Activated naive CD4-positive, alpha-beta T cell treated with anti-CD3 and anti-CD28 coated beads, Interleukin-2, amount 10 ng/mL, durations not matched to agents 7 days and 5 days (primary cell): ENCODE results near the gene SORCS2.

ENCODE experiments used
- CTCF ChIA-PET: fragments of 350-600 bp; sonication (Branson Sonifier 250); formaldehyde crosslinking; loops from one replicate; lab custom pipeline; 2021; ENCODE audit warnings: antibody characterized with exemption; lab: Charles Lee
- DNase-seq: peaks from one replicate; pipeline ENCODE4 v3.0.0-alpha.2; 2020
- H3K27ac Mint-ChIP-seq: one replicate; pipeline ENCODE4 v1.8.0; 2021; ENCODE audit warnings: mild to moderate bottlenecking, moderate library complexity, mixed read lengths
- H3K27me3 Mint-ChIP-seq: one replicate; pipeline ENCODE4 v1.8.0; 2021; ENCODE audit warnings: mild to moderate bottlenecking, mixed read lengths
- H3K36me3 Mint-ChIP-seq: one replicate; pipeline ENCODE4 v1.8.0; 2021; ENCODE audit warnings: mixed read lengths
- H3K4me1 Mint-ChIP-seq: one replicate; pipeline ENCODE4 v1.8.0; 2021; ENCODE audit warnings: mixed read lengths
- H3K4me3 Mint-ChIP-seq: one replicate; pipeline ENCODE4 v1.8.0; 2021; ENCODE audit warnings: mild to moderate bottlenecking, moderate library complexity, mixed read lengths
- H3K9me3 Mint-ChIP-seq: one replicate; pipeline ENCODE4 v1.8.0; 2021; ENCODE audit warnings: mixed read lengths

The SORCS2 gene

DNA sequence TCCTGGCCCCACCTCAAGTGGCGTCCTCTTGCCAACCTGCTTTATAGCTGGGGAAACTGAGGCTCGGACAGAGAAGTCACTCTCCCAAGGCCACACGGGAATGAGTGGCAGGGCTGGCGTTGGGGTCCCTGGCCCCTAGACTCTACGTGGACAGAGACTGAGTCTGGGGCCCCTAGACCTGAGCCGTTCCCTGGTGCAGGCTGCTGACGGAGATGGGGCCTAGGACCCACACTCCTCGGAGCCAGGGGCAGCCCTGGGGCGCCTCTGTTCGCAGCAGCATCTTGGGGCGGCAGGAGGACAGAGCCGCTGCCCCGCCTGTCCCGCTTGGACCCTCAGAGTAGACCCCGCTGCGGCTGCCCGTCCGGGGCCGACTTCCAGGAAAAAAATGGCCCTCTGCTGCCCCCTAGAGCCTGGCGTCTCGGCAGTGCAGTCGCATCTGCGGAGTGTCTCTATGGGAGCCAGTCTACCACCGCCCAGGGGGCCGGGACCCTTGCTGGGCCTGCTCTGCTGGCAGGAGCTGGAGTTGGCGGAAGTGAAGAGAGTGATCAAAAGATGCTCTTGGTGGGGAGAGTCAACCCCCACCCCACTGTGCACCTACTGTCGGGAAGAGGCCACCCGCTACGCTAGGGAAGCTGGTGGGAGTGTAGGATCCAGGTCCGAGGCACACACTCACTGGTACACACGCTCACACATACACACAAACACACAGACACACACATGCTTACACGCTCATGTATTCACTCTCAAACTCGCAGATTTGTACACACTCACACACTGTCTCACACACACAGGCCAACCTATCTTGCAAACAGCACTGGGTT is 527.2 kb downstream of the SORCS2 start:
- DNase-seq = peak; percentile 78
- CTCF ChIA-PET = interaction anchor here (0.6 to 2.4 kb wide), 13 partner anchors 10 to 562 kb away, joined by 3 to 9 read pairs (median 4); partner anchors contain the start of gene SORCS2
- H3K4me1 Mint-ChIP-seq = no peaks in the 10 kb centered on the region
- H3K4me3 Mint-ChIP-seq = no peak overlapping the region
- H3K27ac Mint-ChIP-seq = no peak overlapping the region
- peaks cover 8% of the 10 kb centered on the region for H3K9me3 Mint-ChIP-seq
- no peaks in the 10 kb centered on the region for H3K36me3 Mint-ChIP-seq
- peaks cover 17% of the 10 kb centered on the region for H3K27me3 Mint-ChIP-seq

GRCh38 chr4:7721984-7722551 is 529.7 kb downstream of the SORCS2 start:
- no peak for DNase-seq
- Mint-ChIP-seq H3K9me3 (peaks cover 9% of the 10 kb centered on the region), H3K27ac (no peak overlapping the region), H3K27me3 (peaks cover 17% of the 10 kb centered on the region), H3K4me3 (no peak overlapping the region), H3K4me1 (no peaks in the 10 kb centered on the region), H3K36me3 (no peaks in the 10 kb centered on the region)
- CTCF ChIA-PET = interaction anchor here (0.9 to 1.0 kb wide), 2 partner anchors 80 to 264 kb away, joined by 3 read pairs; no protein-coding TSS in a partner anchor

DNA sequence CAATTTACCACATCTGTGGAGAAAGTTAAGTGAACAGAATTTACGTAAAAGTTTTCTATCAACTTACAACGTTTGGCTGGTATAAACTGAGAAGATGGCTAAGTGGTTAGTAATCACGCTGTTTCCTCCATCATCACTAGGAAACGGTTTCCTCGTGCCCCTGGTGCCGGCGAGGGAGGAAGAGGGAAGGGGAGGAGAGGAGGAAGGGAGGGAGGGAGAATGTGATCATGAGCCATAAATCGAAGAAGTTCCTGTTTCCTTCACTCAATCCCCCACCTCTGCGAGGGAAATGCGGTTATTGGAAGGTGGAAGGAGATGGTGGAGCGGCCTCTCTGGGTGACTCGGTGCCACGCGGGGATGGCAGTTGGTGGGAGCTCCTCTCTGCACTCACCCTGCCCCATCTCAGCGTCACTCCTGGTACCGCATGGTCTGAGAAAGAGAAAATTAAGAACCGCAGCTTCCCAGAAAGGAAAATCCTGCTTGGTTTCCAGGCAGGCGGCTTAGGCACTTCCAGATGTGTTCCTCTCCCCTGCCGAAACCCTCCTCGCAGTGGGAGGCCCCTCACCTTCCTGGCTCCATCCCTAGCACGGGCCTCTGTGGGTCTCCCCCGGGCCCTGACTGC is 530.5 kb downstream of the SORCS2 start:
- no peak overlapping the region for H3K27ac Mint-ChIP-seq
- H3K9me3 Mint-ChIP-seq = peaks cover 9% of the 10 kb centered on the region
- no peak for DNase-seq
- no peaks in the 10 kb centered on the region for H3K4me1 Mint-ChIP-seq
- H3K27me3 Mint-ChIP-seq = peaks cover 17% of the 10 kb centered on the region
- no peak overlapping the region for H3K4me3 Mint-ChIP-seq
- CTCF ChIA-PET = interaction anchor here (0.9 kb wide), 1 partner anchor 263 kb away, joined by 3 read pairs; no protein-coding TSS in a partner anchor
- no peaks in the 10 kb centered on the region for H3K36me3 Mint-ChIP-seq

GRCh38 chr4:7723625-7724024 is 531.3 kb downstream of the SORCS2 start:
- CTCF ChIA-PET = no interaction called here
- no peaks in the 10 kb centered on the region for H3K4me1 Mint-ChIP-seq
- no peak for DNase-seq
- H3K27me3 Mint-ChIP-seq = peaks cover 13% of the 10 kb centered on the region
- H3K9me3 Mint-ChIP-seq = peaks cover 9% of the 10 kb centered on the region
- H3K4me3 Mint-ChIP-seq = no peak overlapping the region
- H3K27ac Mint-ChIP-seq = no peak overlapping the region
- H3K36me3 Mint-ChIP-seq = no peaks in the 10 kb centered on the region

- CTCF ChIA-PET = interaction anchor here (0.6 kb wide), 1 partner anchor 547 kb away, joined by 4 read pairs; no protein-coding TSS in a partner anchor
- peaks cover 9% of the 10 kb centered on the region for H3K9me3 Mint-ChIP-seq
Measured at GRCh38 chr4:7725951-7726350, 533.6 kb downstream of the SORCS2 start.

DNA sequence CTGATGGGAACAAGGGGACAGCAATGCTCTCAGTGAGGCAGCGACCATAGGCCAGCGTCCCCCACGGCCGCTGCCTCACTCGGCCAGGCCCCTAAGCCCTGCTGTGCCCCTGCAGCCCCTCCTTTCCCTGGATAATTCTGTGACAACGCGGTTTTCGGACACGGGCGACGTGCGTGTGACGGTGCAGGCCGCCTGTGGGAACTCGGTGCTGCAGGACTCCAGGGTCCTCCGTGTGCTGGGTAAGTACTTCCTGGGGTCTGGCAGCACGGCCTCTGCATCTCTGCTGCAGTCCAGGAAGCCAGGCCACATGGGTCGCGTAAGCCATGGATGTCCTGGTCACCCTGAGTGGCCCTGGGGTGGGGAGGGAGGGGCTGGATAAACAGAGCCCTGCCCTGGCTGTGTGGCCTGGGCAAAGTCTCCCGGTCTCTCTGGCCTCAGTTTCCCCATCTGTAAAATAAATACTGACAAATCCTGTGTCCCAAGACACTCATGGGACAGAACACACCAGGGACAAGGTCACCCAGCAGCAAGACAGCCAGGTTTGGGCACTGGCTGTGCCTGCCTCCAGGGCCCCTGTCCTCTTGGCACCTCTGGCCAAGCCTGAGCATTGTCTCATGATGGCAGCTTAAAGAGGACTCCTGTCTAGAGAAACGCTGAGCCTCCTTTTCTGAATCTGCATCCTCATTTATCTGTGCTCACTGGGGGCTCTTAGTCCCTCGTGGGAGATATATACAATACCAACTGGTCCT is 534.5 kb downstream of the SORCS2 start:
- Mint-ChIP-seq H3K36me3 (no peaks in the 10 kb centered on the region), H3K27ac (no peak overlapping the region), H3K4me3 (no peak overlapping the region), H3K9me3 (peaks cover 9% of the 10 kb centered on the region), H3K27me3 (peaks cover 7% of the 10 kb centered on the region), H3K4me1 (no peaks in the 10 kb centered on the region)
- DNase-seq = no peak
- CTCF ChIA-PET = interaction anchor here (0.6 kb wide), 1 partner anchor 548 kb away, joined by 4 read pairs; no protein-coding TSS in a partner anchor

More at GRCh38 chr4:7725951-7726350, 533.6 kb downstream of the SORCS2 start:
- Mint-ChIP-seq H3K27ac (no peak overlapping the region), H3K4me1 (no peaks in the 10 kb centered on the region), H3K27me3 (peaks cover 7% of the 10 kb centered on the region), H3K36me3 (no peaks in the 10 kb centered on the region), H3K4me3 (no peak overlapping the region)
- DNase-seq = no peak

DNA sequence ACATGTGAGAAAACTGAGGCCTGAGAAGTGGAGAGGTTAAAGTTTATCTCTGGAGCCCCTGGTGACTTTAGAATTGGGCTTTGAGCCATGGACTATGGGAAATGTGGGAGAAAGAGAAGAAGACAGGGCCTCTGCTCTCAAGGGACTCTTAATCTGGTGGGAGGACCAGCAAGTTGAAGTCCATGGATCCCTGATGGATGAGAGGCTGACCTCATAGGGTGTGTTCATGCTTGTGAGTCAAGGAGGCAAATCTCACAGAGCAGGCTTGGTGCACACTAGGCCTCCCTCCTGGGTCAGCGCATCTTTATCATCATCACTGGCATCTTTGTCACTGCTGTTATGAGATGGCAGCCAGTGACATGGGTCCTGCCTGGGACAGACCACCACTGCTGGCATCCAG is 535.4 kb downstream of the SORCS2 start:
- H3K9me3 Mint-ChIP-seq = peaks cover 9% of the 10 kb centered on the region
- CTCF ChIA-PET = no interaction called here
- H3K36me3 Mint-ChIP-seq = no peaks in the 10 kb centered on the region

GRCh38 chr4:7731437-7731836 is 539.1 kb downstream of the SORCS2 start:
- H3K27me3 Mint-ChIP-seq = peaks cover 23% of the 10 kb centered on the region
- H3K36me3 Mint-ChIP-seq = no peaks in the 10 kb centered on the region
- H3K27ac Mint-ChIP-seq = no peak overlapping the region
- no peak overlapping the region for H3K4me3 Mint-ChIP-seq
- CTCF ChIA-PET = interaction anchor here (2.8 kb wide), 1 partner anchor 12 kb away, joined by 9 read pairs; no protein-coding TSS in a partner anchor
- no peaks in the 10 kb centered on the region for H3K4me1 Mint-ChIP-seq
- no peak for DNase-seq
- no peaks in the 10 kb centered on the region for H3K9me3 Mint-ChIP-seq

More for the DNA sequence above, 535.4 kb downstream of the SORCS2 start:
- no peak overlapping the region for H3K4me3 Mint-ChIP-seq
- H3K27ac Mint-ChIP-seq = no peak overlapping the region
- no peaks in the 10 kb centered on the region for H3K4me1 Mint-ChIP-seq
- peaks cover 10% of the 10 kb centered on the region for H3K27me3 Mint-ChIP-seq
- no peak for DNase-seq

DNA sequence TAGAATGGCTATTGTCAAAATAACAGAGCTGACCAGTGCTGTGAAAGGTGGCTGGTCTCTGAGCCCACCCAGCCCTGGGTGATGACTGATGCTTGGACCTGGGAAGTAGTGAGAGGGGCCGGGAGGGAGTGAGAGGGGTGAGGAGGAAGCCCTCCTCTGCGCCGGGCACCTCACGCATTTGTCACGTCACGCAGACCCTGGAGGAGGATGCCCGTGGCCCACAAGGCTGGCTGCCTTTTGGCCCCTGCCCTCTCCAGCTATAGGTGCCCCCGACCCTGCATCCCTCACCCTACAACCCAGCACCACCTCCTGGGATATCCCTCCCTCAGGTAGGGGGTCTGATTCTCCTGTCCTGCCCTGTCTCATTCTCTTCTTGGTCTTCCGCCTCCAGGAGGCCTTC is 539.9 kb downstream of the SORCS2 start:
- Mint-ChIP-seq H3K36me3 (no peaks in the 10 kb centered on the region), H3K27me3 (peaks cover 23% of the 10 kb centered on the region), H3K9me3 (no peaks in the 10 kb centered on the region), H3K4me3 (no peak overlapping the region), H3K27ac (no peak overlapping the region), H3K4me1 (no peaks in the 10 kb centered on the region)
- no peak for DNase-seq
- CTCF ChIA-PET = interaction anchor here (2.8 kb wide), 1 partner anchor 12 kb away, joined by 9 read pairs; no protein-coding TSS in a partner anchor

DNA sequence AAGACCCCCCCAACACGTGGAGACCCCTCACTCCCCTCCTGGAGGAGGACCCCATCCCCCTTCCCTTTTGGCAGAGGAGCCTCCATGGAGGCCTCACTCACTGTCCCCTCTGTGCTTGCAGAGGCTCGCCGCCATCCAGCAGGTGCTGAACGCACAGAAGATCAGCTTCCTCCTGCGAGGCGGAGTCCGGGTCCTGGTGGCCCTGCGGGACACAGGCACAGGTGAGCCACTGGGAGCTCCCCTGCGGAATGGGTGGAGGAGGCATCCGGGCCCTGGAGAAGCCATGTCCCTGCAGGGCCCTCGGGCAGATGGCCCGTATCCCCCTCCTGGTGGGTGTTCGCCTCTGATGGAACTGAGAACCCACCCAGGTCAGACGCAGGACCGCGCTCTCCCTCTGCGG is 540.9 kb downstream of the SORCS2 start:
- no peaks in the 10 kb centered on the region for H3K9me3 Mint-ChIP-seq
- no peaks in the 10 kb centered on the region for H3K36me3 Mint-ChIP-seq
- H3K4me1 Mint-ChIP-seq = no peaks in the 10 kb centered on the region
- CTCF ChIA-PET = interaction anchor here (1.1 kb wide), 1 partner anchor 29 kb away, joined by 3 read pairs; no protein-coding TSS in a partner anchor
- no peak overlapping the region for H3K4me3 Mint-ChIP-seq
- H3K27me3 Mint-ChIP-seq = peaks cover 23% of the 10 kb centered on the region
- H3K27ac Mint-ChIP-seq = no peak overlapping the region
- DNase-seq = no peak

DNA sequence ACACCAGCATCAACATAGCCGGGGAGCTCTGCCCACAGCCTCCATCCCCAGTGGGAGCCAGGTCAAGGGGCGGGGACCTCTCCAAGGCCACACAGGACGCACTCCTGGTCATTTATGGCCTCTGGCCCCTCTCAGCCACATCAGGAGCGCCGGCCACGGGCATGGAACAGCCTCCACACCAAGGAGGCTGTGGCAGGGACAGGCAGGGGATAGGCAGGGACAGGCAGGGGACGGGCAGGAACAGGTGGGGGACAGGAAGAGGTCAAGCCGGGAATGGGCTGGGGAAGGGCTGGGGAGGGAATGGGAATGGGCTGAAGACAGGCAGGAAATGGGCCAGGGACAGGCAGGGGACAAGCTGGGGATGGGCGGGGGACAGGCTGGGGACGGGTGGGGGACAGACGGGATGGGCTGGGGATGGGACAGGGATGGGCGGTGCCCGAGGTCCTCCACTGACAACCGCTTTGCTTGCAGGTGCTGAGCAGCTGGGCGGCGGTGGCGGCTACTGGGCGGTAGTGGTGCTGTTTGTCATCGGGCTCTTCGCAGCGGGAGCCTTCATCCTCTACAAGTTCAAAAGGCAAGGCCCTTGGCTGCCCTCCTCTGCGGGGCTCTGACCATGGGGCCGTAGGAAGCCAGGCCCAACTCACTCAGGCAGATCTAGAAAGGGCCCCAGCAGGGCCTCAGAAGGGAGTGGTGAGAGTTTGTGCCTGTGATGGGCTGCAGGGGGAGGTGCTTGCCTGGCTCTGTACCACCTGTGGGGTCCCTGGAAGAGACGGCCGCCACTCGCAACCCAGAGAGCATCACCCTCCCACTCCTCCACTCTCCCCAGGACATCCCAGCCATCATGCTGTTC is 541.7 kb downstream of the SORCS2 start:
- H3K4me1 Mint-ChIP-seq = no peaks in the 10 kb centered on the region
- no peak overlapping the region for H3K4me3 Mint-ChIP-seq
- H3K36me3 Mint-ChIP-seq = no peaks in the 10 kb centered on the region
- no peak for DNase-seq
- H3K27ac Mint-ChIP-seq = no peak overlapping the region
- H3K27me3 Mint-ChIP-seq = peaks cover 22% of the 10 kb centered on the region
- no peaks in the 10 kb centered on the region for H3K9me3 Mint-ChIP-seq
- CTCF ChIA-PET = no interaction called here

DNA sequence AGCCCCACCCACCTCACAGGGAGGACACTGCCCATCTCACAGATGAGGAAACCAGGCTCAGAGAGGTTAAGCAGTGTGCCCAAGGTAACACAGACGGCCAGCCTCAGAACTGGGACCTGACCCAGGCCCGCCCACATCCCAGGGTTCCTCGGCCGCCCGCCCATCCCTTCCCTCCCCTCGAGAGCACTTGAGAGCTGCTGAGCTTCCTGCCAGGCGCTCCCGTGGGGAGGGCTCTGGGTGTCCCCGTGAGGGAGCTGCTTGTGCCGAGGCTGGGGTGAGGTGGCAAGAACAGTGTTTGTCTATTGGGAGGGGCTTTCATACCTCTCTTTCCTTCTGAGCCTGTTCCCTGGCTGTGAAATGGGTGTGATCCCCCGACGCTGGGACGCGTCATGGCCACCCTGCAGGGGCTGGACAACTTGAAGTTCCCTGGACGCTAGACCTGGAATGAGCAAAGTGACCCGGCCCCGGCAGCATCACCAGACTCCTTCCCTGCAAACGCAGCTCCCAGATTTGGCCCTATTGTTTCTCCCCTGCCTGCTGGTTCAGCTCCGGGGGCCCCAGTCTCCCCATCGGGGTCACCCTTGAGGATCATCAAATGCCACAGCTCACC is 542.4 kb downstream of the SORCS2 start:
- CTCF ChIA-PET = no interaction called here
- Mint-ChIP-seq H3K27ac (no peak overlapping the region), H3K9me3 (no peaks in the 10 kb centered on the region), H3K4me3 (no peak overlapping the region), H3K4me1 (no peaks in the 10 kb centered on the region), H3K27me3 (peaks cover 20% of the 10 kb centered on the region), H3K36me3 (no peaks in the 10 kb centered on the region)
- DNase-seq = no peak

GRCh38 chr4:7735395-7735794 is 543.1 kb downstream of the SORCS2 start:
- CTCF ChIA-PET = no interaction called here

More at GRCh38 chr4:7735395-7735794, 543.1 kb downstream of the SORCS2 start:
- H3K4me3 Mint-ChIP-seq = no peak overlapping the region
- no peak overlapping the region for H3K27ac Mint-ChIP-seq
- no peaks in the 10 kb centered on the region for H3K4me1 Mint-ChIP-seq
- H3K9me3 Mint-ChIP-seq = no peaks in the 10 kb centered on the region
- DNase-seq = no peak
- H3K27me3 Mint-ChIP-seq = peaks cover 20% of the 10 kb centered on the region
- no peaks in the 10 kb centered on the region for H3K36me3 Mint-ChIP-seq
